ENCODE measurements around the gene ZBTB45. TPM values are rescaled to one million over a fixed set of nuclear protein-coding genes. Genes with fewer than 3 reads are reported as not detected.

Gene ZBTB45
- total RNA-seq, 4 donors from 2014 or later, result 9.8 to 14.0 (median 13.4) TPM

GRCh38 chr19:58520257-58520599 lies 618 bp upstream of the ZBTB45 start:
- ATAC-seq, result no peak
- Histone ChIP-seq H3K36me3 (peaks cover 0 to 23% of the 10 kb centered on the region in 2 donors), H3K9me3 (no peaks in the 10 kb centered on the region), H3K27me3 (no peaks in the 10 kb centered on the region), H3K27ac (peak overlapping the region; percentile 83 to 97 (median 96)), H3K4me3 (peak overlapping the region; percentile 58 to 89), H3K4me1 (peaks cover 8 to 47% (median 23%) of the 10 kb centered on the region in 3 donors)
- TF ChIP-seq CTCF (IDR thresholded peaks at IDR 0.05), result no peak
- TF ChIP-seq EP300 (IDR thresholded peaks at IDR 0.05), result no peak
- no peak for TF ChIP-seq POLR2A (IDR thresholded peaks at IDR 0.05)
- TF ChIP-seq POLR2AphosphoS5 (IDR thresholded peaks at IDR 0.05), result no peak
- 3 to 32% methylated on average over 3 to 4 of the region's 7 CpGs for WGBS, 2 donors (ENCODE audit: low coverage in 1 of 2)

GRCh38 chr19:58519087-58519354 lies 589 bp downstream of the ZBTB45 start:
- no peaks in the 10 kb centered on the region for H3K9me3 ChIP-seq
- TF ChIP-seq EP300 (IDR thresholded peaks at IDR 0.05) (no peak), POLR2A (IDR thresholded peaks at IDR 0.05) (no peak), CTCF (IDR thresholded peaks at IDR 0.05) (peak in 3 of 4 experiments; percentile 67 to 75 (median 74)), POLR2AphosphoS5 (IDR thresholded peaks at IDR 0.05) (no peak)
- peak overlapping the region; percentile 58 to 89 for H3K4me3 ChIP-seq
- peaks cover 8 to 59% (median 30%) of the 10 kb centered on the region in 3 donors for H3K4me1 ChIP-seq
- WGBS, 2 donors (ENCODE audit: low coverage in 1 of 2), result 0% methylated on average over 1 to 3 of the region's 14 CpGs
- peaks cover 0 to 25% of the 10 kb centered on the region in 2 donors for H3K36me3 ChIP-seq
- H3K27ac ChIP-seq, result peak overlapping the region; percentile 83 to 97 (median 96)
- no peaks in the 10 kb centered on the region for H3K27me3 ChIP-seq
- peak; percentile 63 for ATAC-seq

GRCh38 chr19:58518256-58519086 lies 1.1 kb downstream of the ZBTB45 start:
- 6 to 7% methylated on average over 9 to 14 of the region's 22 CpGs for WGBS, 2 donors (ENCODE audit: low coverage in 1 of 2)
- no peaks in the 10 kb centered on the region for H3K9me3 ChIP-seq
- H3K36me3 ChIP-seq, result peaks cover 0 to 25% of the 10 kb centered on the region in 2 donors
- H3K4me3 ChIP-seq, result peak overlapping the region; percentile 58 to 89
- H3K27me3 ChIP-seq, result no peaks in the 10 kb centered on the region
- H3K27ac ChIP-seq, result peak overlapping the region; percentile 83 to 97 (median 96)
- TF ChIP-seq POLR2AphosphoS5 (IDR thresholded peaks at IDR 0.05) (no peak), CTCF (IDR thresholded peaks at IDR 0.05) (no peak), EP300 (IDR thresholded peaks at IDR 0.05) (no peak), POLR2A (IDR thresholded peaks at IDR 0.05) (no peak)
- no peak for ATAC-seq
- H3K4me1 ChIP-seq, result peaks cover 8 to 65% (median 34%) of the 10 kb centered on the region in 3 donors

GRCh38 chr19:58516964-58517833 lies 2.4 kb downstream of the ZBTB45 start:
- peaks cover 8 to 70% (median 34%) of the 10 kb centered on the region in 3 donors for H3K4me1 ChIP-seq
- ATAC-seq, result no peak
- H3K27me3 ChIP-seq, result no peaks in the 10 kb centered on the region
- TF ChIP-seq CTCF (IDR thresholded peaks at IDR 0.05) (no peak), POLR2AphosphoS5 (IDR thresholded peaks at IDR 0.05) (no peak), EP300 (IDR thresholded peaks at IDR 0.05) (no peak), POLR2A (IDR thresholded peaks at IDR 0.05) (no peak)
- H3K27ac ChIP-seq, result peak overlapping the region in 3 of 4 donors; percentile 96 to 97 (median 97)
- 82 to 94% methylated on average over 10 to 13 of the region's 65 CpGs for WGBS, 2 donors (ENCODE audit: low coverage in 1 of 2)
- no peaks in the 10 kb centered on the region for H3K9me3 ChIP-seq
- no peak overlapping the region for H3K4me3 ChIP-seq
- H3K36me3 ChIP-seq, result peaks cover 0 to 25% of the 10 kb centered on the region in 2 donors
